Measurements from ENCODE around the gene SATL1.

DNA sequence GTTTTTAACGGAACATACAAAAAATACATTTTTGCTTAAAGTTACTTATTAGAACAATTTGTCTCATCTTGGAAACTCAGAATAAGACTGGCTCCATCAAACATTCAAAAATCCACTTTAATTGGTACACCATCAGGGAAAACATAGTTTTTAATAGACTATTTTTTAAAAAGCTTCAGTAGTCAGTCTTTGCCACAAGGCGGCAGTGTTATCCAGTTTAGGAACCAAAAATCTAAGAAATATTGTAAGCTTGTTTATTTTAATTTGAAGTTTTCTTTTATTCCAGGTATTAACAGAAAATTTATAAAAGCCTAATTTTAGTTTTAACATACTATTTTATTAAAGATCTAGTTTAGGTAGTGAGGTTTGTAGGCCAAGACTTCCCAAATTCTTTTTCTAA lies 132.2 kb downstream of the SATL1 start:
- peak; percentile 32 to 71 (median 60) for TF ChIP-seq CTCF (IDR thresholded peaks at IDR 0.05)
- no peak for TF ChIP-seq POLR2A (IDR thresholded peaks at IDR 0.05)
